Measurements from ENCODE around the gene HMGXB3.

HMGXB3 gene, protein sequence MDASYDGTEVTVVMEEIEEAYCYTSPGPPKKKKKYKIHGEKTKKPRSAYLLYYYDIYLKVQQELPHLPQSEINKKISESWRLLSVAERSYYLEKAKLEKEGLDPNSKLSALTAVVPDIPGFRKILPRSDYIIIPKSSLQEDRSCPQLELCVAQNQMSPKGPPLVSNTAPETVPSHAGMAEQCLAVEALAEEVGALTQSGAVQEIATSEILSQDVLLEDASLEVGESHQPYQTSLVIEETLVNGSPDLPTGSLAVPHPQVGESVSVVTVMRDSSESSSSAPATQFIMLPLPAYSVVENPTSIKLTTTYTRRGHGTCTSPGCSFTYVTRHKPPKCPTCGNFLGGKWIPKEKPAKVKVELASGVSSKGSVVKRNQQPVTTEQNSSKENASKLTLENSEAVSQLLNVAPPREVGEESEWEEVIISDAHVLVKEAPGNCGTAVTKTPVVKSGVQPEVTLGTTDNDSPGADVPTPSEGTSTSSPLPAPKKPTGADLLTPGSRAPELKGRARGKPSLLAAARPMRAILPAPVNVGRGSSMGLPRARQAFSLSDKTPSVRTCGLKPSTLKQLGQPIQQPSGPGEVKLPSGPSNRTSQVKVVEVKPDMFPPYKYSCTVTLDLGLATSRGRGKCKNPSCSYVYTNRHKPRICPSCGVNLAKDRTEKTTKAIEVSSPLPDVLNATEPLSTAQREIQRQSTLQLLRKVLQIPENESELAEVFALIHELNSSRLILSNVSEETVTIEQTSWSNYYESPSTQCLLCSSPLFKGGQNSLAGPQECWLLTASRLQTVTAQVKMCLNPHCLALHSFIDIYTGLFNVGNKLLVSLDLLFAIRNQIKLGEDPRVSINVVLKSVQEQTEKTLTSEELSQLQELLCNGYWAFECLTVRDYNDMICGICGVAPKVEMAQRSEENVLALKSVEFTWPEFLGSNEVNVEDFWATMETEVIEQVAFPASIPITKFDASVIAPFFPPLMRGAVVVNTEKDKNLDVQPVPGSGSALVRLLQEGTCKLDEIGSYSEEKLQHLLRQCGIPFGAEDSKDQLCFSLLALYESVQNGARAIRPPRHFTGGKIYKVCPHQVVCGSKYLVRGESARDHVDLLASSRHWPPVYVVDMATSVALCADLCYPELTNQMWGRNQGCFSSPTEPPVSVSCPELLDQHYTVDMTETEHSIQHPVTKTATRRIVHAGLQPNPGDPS (N-terminal part only)

DNA sequence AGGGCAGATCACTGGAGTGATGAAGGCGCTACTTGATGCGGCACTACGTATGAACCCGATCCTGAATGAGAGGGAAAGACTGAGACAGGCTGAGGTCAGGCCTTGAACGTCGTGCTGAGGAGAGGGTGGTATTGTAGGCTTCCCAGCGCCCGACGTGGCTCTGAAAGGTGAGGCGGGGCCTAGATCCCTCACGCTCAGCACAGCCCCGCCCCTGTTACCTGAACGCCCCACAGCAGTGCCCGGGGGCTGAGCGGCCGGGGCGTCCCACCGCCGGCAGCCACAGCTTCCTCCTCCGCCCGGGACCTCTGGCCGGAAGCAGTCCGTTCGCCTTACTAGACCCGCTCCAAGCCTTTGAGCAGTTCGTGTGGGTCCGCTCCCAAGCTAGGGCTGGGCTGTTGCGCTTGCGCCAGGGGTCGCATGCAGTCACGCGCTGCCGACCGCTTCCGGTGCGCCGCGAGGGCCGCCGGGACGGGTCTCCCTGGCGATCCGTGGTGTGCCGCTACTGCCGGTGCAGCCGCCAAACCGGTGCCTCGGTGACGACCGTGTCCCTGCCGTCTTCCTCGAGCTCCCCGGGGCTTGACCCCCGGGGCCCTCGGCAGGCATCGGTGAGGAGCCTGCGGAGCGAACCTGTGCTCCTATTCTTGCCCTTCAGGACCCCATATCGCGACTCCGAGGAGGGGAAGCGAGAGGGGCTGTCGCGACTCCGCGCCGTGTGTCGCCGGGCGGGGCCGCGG, at the start of gene HMGXB3, which contains the start of gene TIGD6:
Gene HMGXB3 (plus strand): TSS at position 484 of the 734 bp plus-strand sequence. CDS start 4,114 bp downstream, outside the sequence.
Gene TIGD6 (minus strand): TSS at position 399 of the 734 bp plus-strand sequence. CDS start 4,306 bp downstream, outside the sequence.
- in situ Hi-C loops (cut with MboI; ENCODE audit: low pct_unique_long_range_greater_than_20kb, low sequenced_read_pairs): no loop called here
- DNase-seq: peak; percentile 96

DNA sequence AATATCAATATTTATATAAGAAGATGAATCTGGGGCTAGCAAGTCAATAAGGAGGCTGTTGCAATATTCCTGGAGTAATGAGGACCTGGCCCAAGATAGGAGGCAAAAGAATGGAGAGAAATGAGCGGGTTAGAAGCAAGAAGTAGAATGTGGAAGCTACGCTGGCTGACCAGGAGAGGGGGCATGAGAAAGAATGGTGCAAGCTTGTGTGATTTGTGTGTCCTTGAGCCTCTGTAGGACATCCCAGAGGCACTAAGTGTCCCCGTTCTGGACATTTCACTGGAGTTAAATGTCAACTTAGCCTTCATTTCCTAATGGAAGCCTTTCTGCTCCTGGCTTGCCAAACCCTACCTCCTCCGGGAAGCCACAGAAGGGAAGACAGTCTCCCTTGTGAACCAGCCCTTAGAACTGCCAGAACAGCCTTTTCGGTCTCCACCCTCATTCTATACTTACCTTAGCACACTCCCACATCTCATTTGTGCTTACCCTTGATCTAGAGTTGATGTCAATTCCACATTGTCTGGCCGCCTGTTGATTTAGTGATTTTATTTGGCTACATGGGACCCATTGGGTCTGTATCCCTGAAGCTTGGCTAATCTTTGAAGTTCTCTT, 49.3 kb upstream of the HMGXB3 start:
- in situ Hi-C loops (cut with MboI; ENCODE audit: low pct_unique_long_range_greater_than_20kb, low sequenced_read_pairs): no loop called here

DNA sequence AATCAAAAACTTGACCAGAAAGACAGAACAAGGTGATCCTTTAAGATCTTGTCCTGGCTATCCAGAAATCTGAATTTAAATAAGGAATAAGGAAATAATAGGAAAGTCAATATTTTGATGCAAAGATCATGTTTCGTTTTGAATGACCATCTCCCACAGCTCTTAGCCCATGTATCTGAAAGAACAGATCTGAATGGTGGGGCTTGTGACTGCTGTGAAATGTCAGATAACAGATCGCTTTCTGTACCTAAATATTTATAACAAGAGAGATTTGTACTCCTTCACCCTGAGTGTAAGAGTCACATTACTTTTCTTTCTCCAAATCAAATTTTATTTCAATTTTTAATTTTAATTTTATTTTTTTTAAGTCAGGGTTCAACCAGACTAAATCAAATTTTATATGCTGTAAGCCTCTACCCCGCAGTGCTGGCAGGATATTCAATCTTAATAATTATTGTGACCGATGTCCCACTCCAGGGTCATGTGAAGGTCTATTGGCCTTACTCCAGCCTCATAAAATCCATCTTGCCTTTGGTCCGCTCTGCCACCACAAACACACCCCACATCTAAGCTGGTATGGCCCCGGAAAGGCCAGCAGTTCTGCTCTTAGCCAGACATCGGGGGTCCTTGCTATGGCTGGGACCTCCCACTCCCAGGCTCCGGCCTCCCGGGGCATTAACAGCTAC, 47.0 kb upstream of the HMGXB3 start:
- DNase-seq: no peak
- in situ Hi-C loops (cut with MboI; ENCODE audit: low pct_unique_long_range_greater_than_20kb, low sequenced_read_pairs): no loop called here

More for the DNA sequence above, 49.3 kb upstream of the HMGXB3 start:
- DNase-seq: no peak

DNA sequence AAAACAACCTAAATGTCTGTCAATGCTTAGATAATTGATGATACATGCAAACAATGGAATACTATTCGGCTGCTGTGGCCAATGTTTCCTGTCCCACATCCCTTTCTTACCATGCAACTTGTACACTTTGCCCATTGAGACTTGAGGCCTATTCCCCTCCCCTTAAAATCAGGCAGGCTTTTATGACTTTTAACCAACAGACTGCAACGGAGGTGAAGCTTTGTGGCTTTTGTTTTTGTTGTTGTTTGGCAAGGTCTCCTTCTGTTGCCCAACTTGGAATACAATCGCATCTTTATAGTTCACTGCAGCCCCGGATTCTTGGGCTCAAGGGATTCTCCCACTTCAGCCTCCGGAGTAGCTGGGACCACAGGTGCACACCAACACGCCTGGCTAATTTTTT, 45.7 kb upstream of the HMGXB3 start:
- DNase-seq: no peak
- in situ Hi-C loops (cut with MboI; ENCODE audit: low pct_unique_long_range_greater_than_20kb, low sequenced_read_pairs): no loop called here

DNA sequence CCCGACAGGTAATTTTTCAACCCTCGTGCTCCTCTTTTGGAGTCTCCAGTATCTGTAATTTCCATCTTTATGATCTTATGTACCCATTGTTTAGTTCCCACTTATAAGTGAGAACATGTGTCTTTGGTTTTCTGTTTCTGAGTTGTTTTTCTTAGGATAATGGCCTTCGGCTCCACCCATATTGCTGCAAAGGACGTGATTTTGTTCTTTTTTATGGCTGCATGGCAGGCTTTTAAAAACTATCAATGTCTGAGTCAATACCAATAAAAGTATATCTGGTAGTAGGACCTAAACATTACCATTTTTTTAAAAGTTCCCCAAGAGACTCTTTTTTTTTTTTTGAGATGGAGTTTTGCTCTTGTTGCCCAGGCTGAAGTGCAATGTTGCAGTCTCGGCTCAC, 43.9 kb upstream of the HMGXB3 start:
- DNase-seq: no peak
- in situ Hi-C loops (cut with MboI; ENCODE audit: low pct_unique_long_range_greater_than_20kb, low sequenced_read_pairs): no loop called here

DNA sequence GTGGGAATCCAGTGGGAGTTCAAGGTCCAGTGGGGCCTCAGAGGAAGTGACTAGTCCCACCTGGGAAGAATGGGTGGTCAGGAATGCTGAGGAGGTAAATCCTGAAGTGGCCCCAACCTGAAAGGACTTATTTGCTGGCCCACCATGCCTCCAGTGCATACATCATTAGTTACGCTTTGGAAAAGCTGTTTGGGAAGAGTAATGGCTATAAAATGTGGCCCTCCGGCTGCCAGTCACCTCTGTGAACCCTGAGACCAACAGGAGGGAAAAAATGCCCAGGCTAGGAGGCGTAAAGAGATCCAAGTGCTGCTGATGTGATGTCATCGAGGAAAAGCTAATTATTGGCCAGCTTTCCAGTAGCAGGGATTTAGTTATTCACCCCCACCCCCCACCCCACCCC, 42.7 kb upstream of the HMGXB3 start:
- DNase-seq: no peak
- in situ Hi-C loops (cut with MboI; ENCODE audit: low pct_unique_long_range_greater_than_20kb, low sequenced_read_pairs): no loop called here

DNA sequence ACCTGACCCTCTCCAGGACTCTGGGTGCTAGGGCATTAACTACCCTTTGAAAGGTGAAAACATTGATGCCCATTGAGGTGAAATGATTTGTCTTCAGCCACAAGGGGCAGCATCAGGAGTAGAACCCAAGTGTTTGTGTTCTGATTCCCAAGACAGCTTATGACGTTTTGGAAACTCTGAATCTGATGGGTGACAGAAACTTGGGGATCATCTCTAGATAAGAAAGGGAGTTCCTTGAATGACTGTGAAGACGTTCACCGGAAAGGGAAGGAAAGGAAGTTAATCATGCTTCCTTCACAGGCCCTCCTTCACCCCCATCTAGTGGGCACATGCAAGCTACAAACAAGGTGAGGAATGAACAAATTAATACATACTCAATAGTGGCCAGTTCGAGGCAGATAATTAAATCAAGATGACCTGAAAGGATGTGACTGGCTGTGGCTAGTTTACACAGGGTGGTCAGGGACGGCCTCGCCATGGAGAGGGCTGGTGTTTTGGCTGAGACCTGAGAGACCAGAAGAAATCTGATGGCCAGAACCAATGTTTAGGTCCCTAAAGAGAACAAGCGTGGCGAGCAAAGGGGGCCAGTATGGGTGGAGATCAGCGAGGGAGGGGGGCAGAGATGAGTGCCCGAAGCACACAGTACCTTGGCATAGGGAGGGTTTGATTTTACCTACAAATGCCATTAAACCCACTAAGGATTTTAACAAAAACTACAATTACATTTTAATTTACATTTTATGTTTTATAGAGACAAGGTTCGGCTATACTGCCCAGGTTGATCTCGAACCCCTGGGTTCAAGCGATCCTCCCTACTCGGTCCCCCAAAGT, 40.9 kb upstream of the HMGXB3 start:
- in situ Hi-C loops (cut with MboI; ENCODE audit: low pct_unique_long_range_greater_than_20kb, low sequenced_read_pairs): no loop called here
- DNase-seq: peak; percentile 65

DNA sequence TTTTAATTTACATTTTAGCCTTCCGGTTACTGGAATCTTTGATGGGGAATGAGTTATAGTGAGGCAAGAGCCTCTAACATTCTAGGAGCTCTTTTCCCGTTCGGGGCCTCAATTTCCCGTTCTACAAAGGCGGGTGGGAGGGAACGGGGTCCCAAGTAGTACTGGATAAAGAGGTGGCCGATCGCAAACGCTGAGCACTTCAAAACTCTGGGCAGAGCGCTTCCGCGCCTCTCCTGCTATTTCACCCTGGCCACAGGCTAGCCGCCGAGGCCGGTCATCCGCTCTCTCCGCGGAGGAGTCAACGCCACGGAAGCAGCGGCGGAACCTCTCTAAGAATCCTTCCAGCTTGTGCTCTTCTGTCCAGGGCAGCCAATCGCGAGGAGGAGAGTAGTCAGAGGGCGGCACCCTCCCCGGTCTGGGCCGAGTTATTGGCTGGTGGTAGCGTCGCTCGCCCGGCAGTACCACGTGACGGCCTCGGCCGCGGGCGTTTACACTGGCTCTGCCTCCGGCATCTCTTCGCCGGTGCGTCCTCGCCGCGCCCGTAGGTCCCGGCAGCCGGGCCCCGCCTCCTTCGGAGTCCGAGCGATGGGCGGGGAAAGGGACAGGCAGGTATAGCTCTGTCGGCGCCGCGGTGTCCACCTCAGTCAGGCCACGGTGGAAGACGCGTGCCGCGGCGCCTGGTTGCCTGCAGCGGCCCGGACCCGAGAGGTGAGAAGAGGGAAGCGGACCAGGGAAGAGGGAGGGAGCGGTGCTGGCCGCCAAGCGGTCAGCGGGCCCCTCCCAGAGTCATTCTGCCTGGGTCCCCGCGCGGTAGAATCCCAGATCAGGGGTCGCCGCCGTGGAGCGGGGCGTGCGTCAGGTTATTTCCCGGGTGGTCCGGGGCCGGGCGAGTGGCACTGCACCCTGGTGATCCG, 40.0 kb upstream of the HMGXB3 start, which contains the start of gene SLC26A2:
Gene SLC26A2 (plus strand): TSS at position 487 of the 914 bp plus-strand sequence. CDS start 16,895 bp downstream, outside the sequence.
- DNase-seq: peak; percentile 97
- in situ Hi-C loops (cut with MboI; ENCODE audit: low pct_unique_long_range_greater_than_20kb, low sequenced_read_pairs): no loop called here

DNA sequence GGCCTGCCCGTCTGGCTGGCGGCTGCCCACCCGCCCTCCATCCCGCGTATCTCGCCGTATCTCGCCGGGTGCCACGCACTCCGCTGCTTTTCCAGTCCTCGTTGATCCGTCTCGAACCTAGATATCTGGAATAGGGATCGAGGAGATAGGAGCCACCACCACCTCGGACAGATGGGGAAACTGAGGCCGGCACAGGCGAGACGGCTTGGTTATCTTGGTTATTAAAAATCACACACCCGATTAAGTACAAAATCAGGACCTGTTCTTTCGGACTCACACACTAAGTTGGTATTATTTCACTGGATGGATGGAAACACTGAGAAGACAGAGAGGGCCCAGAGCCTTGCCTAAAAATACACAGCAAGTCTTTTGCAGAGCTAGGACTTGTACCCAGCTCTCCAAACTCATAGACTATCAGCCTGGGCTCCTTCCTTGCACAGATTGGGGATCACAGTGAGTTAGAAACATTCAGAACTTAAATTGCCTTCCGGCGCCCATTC, 39.3 kb upstream of the HMGXB3 start:
- in situ Hi-C loops (cut with MboI; ENCODE audit: low pct_unique_long_range_greater_than_20kb, low sequenced_read_pairs): no loop called here
- DNase-seq: no peak

DNA sequence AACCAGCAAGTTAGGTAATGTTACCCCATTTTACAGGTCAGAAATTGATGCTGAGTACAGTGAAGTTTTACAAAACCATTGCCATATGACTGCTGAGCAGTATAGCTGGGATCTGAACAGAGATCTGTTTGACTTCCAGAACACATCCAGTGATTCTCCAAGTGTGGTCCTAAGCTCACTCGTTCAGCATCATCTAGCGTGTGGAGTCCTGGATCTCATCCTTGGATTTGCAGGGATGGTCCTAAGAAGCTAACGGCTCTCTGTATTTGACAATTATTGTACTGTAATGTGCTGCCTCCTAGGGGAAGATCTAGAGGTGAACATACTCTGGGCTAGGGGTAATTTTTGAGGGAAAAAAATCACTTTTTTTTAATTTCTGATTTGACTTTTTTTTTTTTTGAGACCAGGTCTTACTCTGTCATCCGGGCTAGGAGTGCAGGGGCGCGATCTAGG, 38.6 kb upstream of the HMGXB3 start:
- in situ Hi-C loops (cut with MboI; ENCODE audit: low pct_unique_long_range_greater_than_20kb, low sequenced_read_pairs): no loop called here
- DNase-seq: peak; percentile 57

DNA sequence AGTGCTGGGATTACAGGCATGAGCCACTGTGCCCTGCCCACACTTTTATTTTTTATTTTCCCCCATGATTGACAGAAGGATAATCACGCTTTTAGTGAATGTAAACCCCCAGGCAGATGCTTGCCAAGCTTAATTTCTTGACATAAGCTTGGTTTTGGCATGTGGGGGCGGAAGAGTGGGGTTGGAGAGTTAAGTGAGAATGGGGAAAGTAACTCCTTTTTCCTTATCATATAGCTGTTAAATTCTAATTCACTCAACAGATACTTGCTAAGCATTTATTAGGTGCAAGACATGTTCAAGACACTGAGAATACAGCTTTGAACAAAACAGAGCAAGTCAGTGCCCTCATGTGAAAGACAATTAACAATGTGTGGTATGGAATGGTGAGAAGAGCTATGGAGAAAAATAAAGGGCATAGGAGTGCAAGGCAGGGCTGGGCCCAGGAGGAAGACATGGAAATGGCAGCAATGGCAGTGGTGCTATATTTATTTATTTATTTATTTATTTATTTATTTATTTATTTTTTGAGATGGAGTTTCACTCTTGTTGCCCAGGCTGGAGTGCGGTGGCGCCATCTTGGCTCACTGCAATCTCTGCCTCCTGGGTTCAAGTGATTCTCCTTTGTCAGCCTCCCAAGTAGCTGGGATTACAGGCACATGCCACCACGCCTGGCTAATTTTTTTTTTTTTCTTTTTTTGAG, 37.8 kb upstream of the HMGXB3 start:
- in situ Hi-C loops (cut with MboI; ENCODE audit: low pct_unique_long_range_greater_than_20kb, low sequenced_read_pairs): no loop called here
- DNase-seq: no peak

DNA sequence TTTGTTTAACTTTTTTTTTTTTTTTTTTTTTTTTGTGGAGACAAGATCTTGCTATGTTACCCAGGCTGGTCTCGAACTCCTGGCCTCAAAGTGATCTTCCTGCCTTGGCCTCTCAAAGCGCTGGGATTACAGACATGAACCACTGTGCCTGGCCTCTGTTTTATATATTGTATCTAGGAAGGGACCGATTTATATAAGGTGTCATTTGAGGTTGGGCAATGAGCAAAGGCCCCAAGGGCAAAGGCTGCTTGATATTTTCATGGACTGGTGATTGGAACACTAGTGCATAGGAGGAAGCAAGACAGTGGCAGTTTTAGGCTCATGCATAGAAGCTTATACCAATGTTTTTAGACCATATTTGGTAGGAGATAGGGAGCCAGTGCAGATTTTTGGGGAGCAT, 36.8 kb upstream of the HMGXB3 start:
- no peak for DNase-seq
- in situ Hi-C loops (cut with MboI; ENCODE audit: low pct_unique_long_range_greater_than_20kb, low sequenced_read_pairs): no loop called here

DNA sequence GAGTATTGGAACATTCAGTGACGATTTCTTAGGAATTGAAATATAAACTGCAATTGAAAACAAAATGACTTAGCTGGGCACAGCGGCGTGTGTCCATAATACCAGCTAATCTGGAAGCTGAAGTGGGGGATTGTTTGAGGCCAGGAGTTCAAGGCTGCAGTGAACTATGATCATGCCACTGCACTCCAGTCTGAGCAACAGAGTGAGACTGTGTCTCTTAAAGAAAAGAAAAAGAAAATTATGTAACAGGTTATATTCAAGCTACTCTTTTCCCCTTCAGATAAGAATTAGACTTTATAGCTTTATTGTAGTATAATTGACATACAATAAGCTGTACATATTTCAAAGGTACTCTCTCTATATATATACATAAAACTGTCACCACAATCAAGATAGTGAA, 33.6 kb upstream of the HMGXB3 start:
- DNase-seq: no peak
- in situ Hi-C loops (cut with MboI; ENCODE audit: low pct_unique_long_range_greater_than_20kb, low sequenced_read_pairs): no loop called here

DNA sequence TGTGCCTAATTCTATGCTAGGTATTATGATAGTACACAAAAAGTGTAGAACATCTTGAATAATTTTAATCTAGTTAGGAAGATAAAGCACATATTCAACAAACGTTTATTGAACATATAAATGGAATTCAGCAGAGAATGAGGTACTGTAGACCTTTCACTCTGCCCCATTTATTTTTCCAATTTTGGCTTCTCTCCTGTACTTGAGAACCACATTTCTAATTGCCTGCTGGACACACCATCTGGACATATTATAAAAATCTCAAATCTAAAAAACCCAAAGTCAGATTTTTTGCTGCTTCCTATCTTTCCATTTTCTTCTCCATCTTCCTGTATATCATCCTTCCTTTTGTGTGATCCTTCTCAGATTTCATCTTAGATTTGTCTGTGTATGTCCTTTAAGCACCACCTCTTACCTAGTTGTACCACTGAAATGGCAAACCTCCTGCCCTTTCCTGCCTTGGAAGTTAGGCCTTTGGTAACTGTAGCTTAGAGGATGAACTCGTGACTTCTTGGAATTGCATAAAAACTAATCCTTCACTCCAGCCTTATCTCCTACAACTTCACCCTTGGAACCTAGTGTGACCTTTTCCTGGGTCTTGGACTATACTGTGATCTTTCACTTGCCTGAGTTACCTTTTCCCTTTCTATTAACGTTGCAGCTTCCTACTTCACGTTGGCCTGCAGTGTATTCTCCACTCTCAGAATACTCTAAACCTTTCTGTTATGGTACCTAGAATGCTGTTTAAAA, 31.2 kb upstream of the HMGXB3 start:
- in situ Hi-C loops (cut with MboI; ENCODE audit: low pct_unique_long_range_greater_than_20kb, low sequenced_read_pairs): no loop called here
- no peak for DNase-seq

All from KBM-7 (cell line).